Measurements from ENCODE around the gene KMT5B. TPM values are rescaled to one million over a fixed set of nuclear protein-coding genes. Genes with fewer than 3 reads are reported as not detected.

The KMT5B gene
- polyA plus RNA-seq, 2 of the 4 experiments (the other 2 are of a cell fraction), result 15.2 to 27.1 TPM

- DNase-seq (ENCODE audit: low read depth in 1 of 2, low spot score in 1 of 2) (no peak), ATAC-seq (no peak), FAIRE-seq (no peak)
- Histone ChIP-seq H3K27ac (no peak overlapping the region), H3K9me3 (no peaks in the 10 kb centered on the region), H3K4me2 (no peak overlapping the region), H3K4me1 (no peaks in the 10 kb centered on the region), H3K4me3 (no peak overlapping the region)
- TF ChIP-seq FOSB (CRISPR knock-in tag; IDR thresholded peaks at IDR 0.05) (no peak), HES2 (IDR thresholded peaks at IDR 0.05) (no peak), PHF8 (IDR thresholded peaks at IDR 0.05; ENCODE audit: borderline replicate concordance, low read depth) (no peak), ZFP36 (IDR thresholded peaks at IDR 0.05; ENCODE audit: borderline replicate concordance, partially characterized antibody) (no peak), RARB (CRISPR knock-in tag; IDR thresholded peaks at IDR 0.05) (no peak)
- POLR2A ChIA-PET, result no interaction called here
- CTCF ChIA-PET, result interaction anchor here (1.7 kb wide), 1 partner anchor 25 kb away, joined by 3 read pairs; no protein-coding TSS in a partner anchor
- 92% methylated on average over 9 of the region's 9 CpGs for WGBS (ENCODE audit: missing lambda C conversion rate)
Observed at GRCh38 chr11:68159161-68159560, 53.9 kb downstream of the KMT5B start.

DNA sequence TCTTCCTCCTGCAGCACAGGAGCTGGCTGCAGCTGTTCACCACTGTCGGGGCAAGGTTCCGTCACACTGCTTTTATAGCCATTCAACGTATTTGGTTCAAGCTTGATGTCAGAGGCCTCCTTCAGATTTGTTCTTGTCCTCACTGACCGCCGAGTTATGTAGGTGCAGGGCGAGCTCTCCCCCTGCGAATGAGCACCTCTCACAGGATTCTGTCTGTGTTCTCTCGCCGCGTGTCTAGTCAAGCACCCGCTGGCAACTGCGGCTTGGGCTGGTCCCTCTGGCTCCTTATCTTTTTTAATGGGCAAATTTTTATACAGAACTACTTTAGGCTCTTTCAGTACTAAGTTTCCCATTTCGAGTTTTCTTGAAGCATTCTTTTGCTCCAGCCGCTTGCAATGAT is 54.5 kb downstream of the KMT5B start:
- POLR2A ChIA-PET, result interaction anchor here (1.1 kb wide), 1 partner anchor 12 kb away, joined by 4 read pairs; no protein-coding TSS in a partner anchor
- TF ChIP-seq HOXB13 (CRISPR knock-in tag; IDR thresholded peaks at IDR 0.05; ENCODE audit: low read depth) (no peak), HOXA7 (CRISPR knock-in tag; IDR thresholded peaks at IDR 0.05) (no peak), FOSL2 (IDR thresholded peaks at IDR 0.05) (no peak), FOSL2 (CRISPR knock-in tag; IDR thresholded peaks at IDR 0.05) (no peak), BCL3 (IDR thresholded peaks at IDR 0.05) (no peak), MAZ (IDR thresholded peaks at IDR 0.05; ENCODE audit: borderline replicate concordance, low read depth, low read length) (no peak), CHD4 (IDR thresholded peaks at IDR 0.05; ENCODE audit: borderline replicate concordance) (no peak), HOXB5 (CRISPR knock-in tag; IDR thresholded peaks at IDR 0.05) (no peak), GATA3 (IDR thresholded peaks at IDR 0.05; ENCODE audit: borderline replicate concordance) (no peak), HES2 (IDR thresholded peaks at IDR 0.05) (no peak), PBX3 (IDR thresholded peaks at IDR 0.05) (no peak), SMC3 (IDR thresholded peaks at IDR 0.05) (no peak), EP300 (IDR thresholded peaks at IDR 0.05) (no peak), PHF8 (IDR thresholded peaks at IDR 0.05; ENCODE audit: borderline replicate concordance, low read depth) (no peak), HEYL (CRISPR knock-in tag; IDR thresholded peaks at IDR 0.05) (no peak)
- TF ChIP-seq, protein P1, sequence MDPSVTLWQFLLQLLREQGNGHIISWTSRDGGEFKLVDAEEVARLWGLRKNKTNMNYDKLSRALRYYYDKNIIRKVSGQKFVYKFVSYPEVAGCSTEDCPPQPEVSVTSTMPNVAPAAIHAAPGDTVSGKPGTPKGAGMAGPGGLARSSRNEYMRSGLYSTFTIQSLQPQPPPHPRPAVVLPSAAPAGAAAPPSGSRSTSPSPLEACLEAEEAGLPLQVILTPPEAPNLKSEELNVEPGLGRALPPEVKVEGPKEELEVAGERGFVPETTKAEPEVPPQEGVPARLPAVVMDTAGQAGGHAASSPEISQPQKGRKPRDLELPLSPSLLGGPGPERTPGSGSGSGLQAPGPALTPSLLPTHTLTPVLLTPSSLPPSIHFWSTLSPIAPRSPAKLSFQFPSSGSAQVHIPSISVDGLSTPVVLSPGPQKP (IDR thresholded peaks at IDR 0.05; ENCODE audit: low read depth, low read length), result no peak
- Histone ChIP-seq H3K9me3 (no peaks in the 10 kb centered on the region), H3K4me1 (no peaks in the 10 kb centered on the region), H3K27ac (no peak overlapping the region), H3K4me2 (no peak overlapping the region), H3K4me3 (no peak overlapping the region)
- CTCF ChIA-PET, result interaction anchor here (1.2 to 1.7 kb wide), 3 partner anchors 14 to 47 kb away, joined by 3 to 4 read pairs (median 4); no protein-coding TSS in a partner anchor
- 92% methylated on average over 14 of the region's 14 CpGs for WGBS (ENCODE audit: missing lambda C conversion rate)
- FAIRE-seq (no peak), DNase-seq (ENCODE audit: low read depth in 1 of 2, low spot score in 1 of 2) (no peak), ATAC-seq (no peak)

DNA sequence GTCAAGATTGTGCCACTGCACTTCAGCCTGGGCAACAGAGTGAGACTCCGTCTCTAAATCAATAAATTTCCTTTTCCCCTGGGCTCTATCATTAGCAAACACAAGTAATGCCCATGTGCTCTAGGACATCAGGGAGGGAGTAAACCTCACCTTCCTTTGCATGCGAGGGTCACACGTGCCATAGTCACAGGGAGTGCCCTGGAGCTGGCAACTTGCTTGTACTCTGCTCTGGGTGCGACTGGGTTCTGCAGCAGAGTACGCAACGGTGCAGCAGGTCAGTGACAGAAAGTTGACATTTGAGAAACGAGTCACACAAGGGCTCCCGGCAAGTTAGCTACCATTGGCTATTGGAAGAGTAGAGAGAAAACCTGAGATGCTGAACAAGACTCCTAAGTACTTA is 59.4 kb downstream of the KMT5B start:
- Histone ChIP-seq H3K27ac (no peak overlapping the region), H3K4me1 (no peaks in the 10 kb centered on the region), H3K4me3 (no peak overlapping the region), H3K4me2 (no peak overlapping the region), H3K9me3 (no peaks in the 10 kb centered on the region)
- ATAC-seq (no peak), DNase-seq (ENCODE audit: low read depth in 1 of 2, low spot score in 1 of 2) (no peak), FAIRE-seq (no peak)
- CTCF ChIA-PET, result interaction anchor here (1.0 kb wide), 1 partner anchor 104 kb away, joined by 3 read pairs; no protein-coding TSS in a partner anchor
- POLR2A ChIA-PET, result no interaction called here
- 75% methylated on average over 8 of the region's 8 CpGs for WGBS (ENCODE audit: missing lambda C conversion rate)
- TF ChIP-seq PBX3 (IDR thresholded peaks at IDR 0.05), result no peak
- no peak for TF ChIP-seq FOSB (CRISPR knock-in tag; IDR thresholded peaks at IDR 0.05)
- no peak for TF ChIP-seq BHLHE40 (IDR thresholded peaks at IDR 0.05; ENCODE audit: low read depth, low read length)
- no peak for TF ChIP-seq RFX5 (IDR thresholded peaks at IDR 0.05)
- TF ChIP-seq, protein P2, sequence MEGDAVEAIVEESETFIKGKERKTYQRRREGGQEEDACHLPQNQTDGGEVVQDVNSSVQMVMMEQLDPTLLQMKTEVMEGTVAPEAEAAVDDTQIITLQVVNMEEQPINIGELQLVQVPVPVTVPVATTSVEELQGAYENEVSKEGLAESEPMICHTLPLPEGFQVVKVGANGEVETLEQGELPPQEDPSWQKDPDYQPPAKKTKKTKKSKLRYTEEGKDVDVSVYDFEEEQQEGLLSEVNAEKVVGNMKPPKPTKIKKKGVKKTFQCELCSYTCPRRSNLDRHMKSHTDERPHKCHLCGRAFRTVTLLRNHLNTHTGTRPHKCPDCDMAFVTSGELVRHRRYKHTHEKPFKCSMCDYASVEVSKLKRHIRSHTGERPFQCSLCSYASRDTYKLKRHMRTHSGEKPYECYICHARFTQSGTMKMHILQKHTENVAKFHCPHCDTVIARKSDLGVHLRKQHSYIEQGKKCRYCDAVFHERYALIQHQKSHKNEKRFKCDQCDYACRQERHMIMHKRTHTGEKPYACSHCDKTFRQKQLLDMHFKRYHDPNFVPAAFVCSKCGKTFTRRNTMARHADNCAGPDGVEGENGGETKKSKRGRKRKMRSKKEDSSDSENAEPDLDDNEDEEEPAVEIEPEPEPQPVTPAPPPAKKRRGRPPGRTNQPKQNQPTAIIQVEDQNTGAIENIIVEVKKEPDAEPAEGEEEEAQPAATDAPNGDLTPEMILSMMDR (IDR thresholded peaks at IDR 0.05), result no peak
- no peak for TF ChIP-seq ZFP36 (IDR thresholded peaks at IDR 0.05; ENCODE audit: borderline replicate concordance, partially characterized antibody)
- no peak for TF ChIP-seq HDAC2 (IDR thresholded peaks at IDR 0.05)
